Heart left ventricle (tissue), 16 donors: ENCODE measurements around the gene TERT. TPM values are rescaled to one million over a fixed set of nuclear protein-coding genes. Genes with fewer than 3 reads are reported as not detected.
"Not testable (repeated sequence)": the region's sequence is repeated elsewhere in the genome, so short reads cannot be mapped to it uniquely, and the experiment has no call there.

Experiments used
- ATAC-seq, 4 donors: fragments of 200-7000 bp; cut with Tn5 transposase; one replicate each; pipeline ENCODE4 v1.9.1; 2020 to 2022; ENCODE audit warnings: moderate library complexity in 4 of 4, mild to moderate bottlenecking in 3 of 4, moderate number of reproducible peaks in 1 of 4
- DNase-seq, 5 donors: peaks; one replicate each; pipeline ENCODE4 v3.0.0-alpha.2; 2020
- H3K27ac ChIP-seq, 12 donors: fragments of 200-600 bp; sonication (generic) in 4 of 12; one replicate each; pipeline versions ENCODE4 v1.5.0 to v1.8.0; 2016 to 2022; ENCODE audit warnings: mild to moderate bottlenecking in 2 of 12
- H3K27me3 ChIP-seq, 9 donors: fragments of 200-600 bp; sonication (generic) in 2 of 9; one replicate each; pipeline versions ENCODE4 v1.5.1 to v1.8.0; 2016 to 2022; ENCODE audit warnings: mild to moderate bottlenecking in 3 of 9
- H3K36me3 ChIP-seq, 9 donors: fragments of 200-600 bp; sonication (generic) in 2 of 9; one replicate each; pipeline versions ENCODE4 v1.5.0 to v1.8.0; 2018 to 2022; ENCODE audit warnings: mild to moderate bottlenecking in 2 of 9
- H3K4me1 ChIP-seq, 12 donors: fragments of 200-600 bp; sonication (generic) in 4 of 12; one replicate each; pipeline versions ENCODE4 v1.5.0 to v1.8.0; 2016 to 2022; ENCODE audit warnings: mild to moderate bottlenecking in 3 of 12
- H3K4me3 ChIP-seq, 12 donors: fragments of 200-600 bp; sonication (generic) in 4 of 12; one replicate each; pipeline versions ENCODE4 v1.5.0 to v1.8.0; 2017 to 2022; ENCODE audit warnings: mild to moderate bottlenecking in 9 of 12, moderate library complexity in 4 of 12
- H3K9me3 ChIP-seq, 12 donors: fragments of 200-600 bp; sonication (generic) in 4 of 12; one replicate each; pipeline versions ENCODE4 v1.5.0 to v1.8.0; 2016 to 2022; ENCODE audit warnings: mild to moderate bottlenecking in 1 of 12
- POLR2A ChIP-seq, 2 donors: fragments of 450-650 bp; IDR thresholded peaks; one replicate each; pipeline ENCODE4 v1.6.1; 2017; ENCODE audit warnings: antibody characterized with exemption in 2 of 2, mild to moderate bottlenecking in 2 of 2, moderate library complexity in 2 of 2
- WGBS, 4 donors: extraction: QIAGEN DNeasy Blood & Tissue Kit in 2 of 4; methylation state at CpG; one replicate each; pipeline versions ENCODE4 v1.1.5 to v1.1.7; 2013 to 2018; 5-methylcytosine and 5-hydroxymethylcytosine counted together
- intact Hi-C, 10 donors: fragments of 100-400 bp; cut with DNase I; formaldehyde crosslinking; loops; one replicate each; pipeline versions ENCODE4 v1.11.1 to v1.14.2; 2022
- polyA plus RNA-seq, 2 donors: library from polyadenylated mRNA; stranded (reverse); fragments of 200-250 nt; gene quantifications; one replicate each; pipeline ENCODE4 v1.2.3, GENCODE V29; 2013
- total RNA-seq, 9 donors: library from RNA; depleted of rRNA in 2 of 9; stranded (reverse); fragments of >200 nt in 2 of 9; fragmentation: NEBNext Ultra II Directional in 3 of 9; extraction: Animal tissue kit (Norgen Biotek cat#: 25700) in 3 of 9; gene quantifications; one replicate each; pipeline versions ENCODE4 v1.1.0 to v1.2.4, GENCODE V29; 2016 to 2023
- TF ChIP-seq, protein P1 (sequence below), 12 donors: fragments of 200-600 bp; sonication (generic) in 4 of 12; IDR thresholded peaks; one replicate each; pipeline versions ENCODE4 v1.5.0 to v1.8.0; 2018 to 2022; ENCODE audit warnings: antibody characterized with exemption in 12 of 12, mild to moderate bottlenecking in 5 of 12
- donor health status: ischemic (EF 13 %, LVEDD 7.1; RV severe dilation, severe dysfunction).
- donor health status: healthy with polysubstance abuse.
- donor health status: DM: no; HTN: yes; CAD: no.
- donor health status: DM: no; HTN: no; CAD: no.
- donor health status: ischemic (EF 25% LVEDD 6.9; RV normal size, moderate dysfunction).
- donor health status: ischemic (EF 25% LVEDD 5.7; RV mildly dilated, moderate dysfunction).
- donor health status: healthy.
- donor health status: DM: yes; HTN: yes; CAD: no.
- donor health status: ischemic (EF 35%, LVEDD 5.7; RV mildly dilated, moderate dysfunction).
- donor health status: nonischemic (EF 11% LVEDD 7.7; RV severe dilation, severe dysfunction).
- donor health status: DM: yes; HTN: yes; CAD: no.
- donor health status: PGD.
- donor health status: ischemic (EF 29% LVEDD 5.4; RV normal size, mild dysfunction).
- donor health status: nonischemic (EF 23%, LVEDD 6.1; RV moderate dilation, normal function).

Gene TERT
- total and polyA plus RNA-seq, 11 donors = not detected

- no peak overlapping the region for H3K4me3 ChIP-seq
- WGBS, 4 donors = 83 to 95% (median 89%) methylated on average over 8 to 13 of the region's 13 CpGs
- no peaks in the 10 kb centered on the region for H3K4me1 ChIP-seq
- no peaks in the 10 kb centered on the region for H3K27me3 ChIP-seq
- H3K27ac ChIP-seq = no peak overlapping the region
- no peaks in the 10 kb centered on the region for H3K36me3 ChIP-seq
- TF ChIP-seq, protein P1, sequence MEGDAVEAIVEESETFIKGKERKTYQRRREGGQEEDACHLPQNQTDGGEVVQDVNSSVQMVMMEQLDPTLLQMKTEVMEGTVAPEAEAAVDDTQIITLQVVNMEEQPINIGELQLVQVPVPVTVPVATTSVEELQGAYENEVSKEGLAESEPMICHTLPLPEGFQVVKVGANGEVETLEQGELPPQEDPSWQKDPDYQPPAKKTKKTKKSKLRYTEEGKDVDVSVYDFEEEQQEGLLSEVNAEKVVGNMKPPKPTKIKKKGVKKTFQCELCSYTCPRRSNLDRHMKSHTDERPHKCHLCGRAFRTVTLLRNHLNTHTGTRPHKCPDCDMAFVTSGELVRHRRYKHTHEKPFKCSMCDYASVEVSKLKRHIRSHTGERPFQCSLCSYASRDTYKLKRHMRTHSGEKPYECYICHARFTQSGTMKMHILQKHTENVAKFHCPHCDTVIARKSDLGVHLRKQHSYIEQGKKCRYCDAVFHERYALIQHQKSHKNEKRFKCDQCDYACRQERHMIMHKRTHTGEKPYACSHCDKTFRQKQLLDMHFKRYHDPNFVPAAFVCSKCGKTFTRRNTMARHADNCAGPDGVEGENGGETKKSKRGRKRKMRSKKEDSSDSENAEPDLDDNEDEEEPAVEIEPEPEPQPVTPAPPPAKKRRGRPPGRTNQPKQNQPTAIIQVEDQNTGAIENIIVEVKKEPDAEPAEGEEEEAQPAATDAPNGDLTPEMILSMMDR (IDR thresholded peaks at IDR 0.05) = no peak
- TF ChIP-seq POLR2A (IDR thresholded peaks at IDR 0.05) = no peak
- peaks cover 0 to 8% (median 0%) of the 10 kb centered on the region in 12 donors for H3K9me3 ChIP-seq
- ATAC-seq = no peak
- no peak for DNase-seq
- intact Hi-C loops = no loop called here
Observed at GRCh38 chr5:1268056-1268455, 26.8 kb downstream of the TERT start.

- peaks cover 0 to 14% (median 5%) of the 10 kb centered on the region in 12 donors for H3K9me3 ChIP-seq
- WGBS, 4 donors = 86 to 96% (median 88%) methylated on average over 5 of the region's 5 CpGs
- H3K27ac ChIP-seq, DNase-seq, H3K4me1 ChIP-seq, H3K36me3 ChIP-seq, H3K27me3 ChIP-seq, ATAC-seq, H3K4me3 ChIP-seq, intact Hi-C loops: not testable (repeated sequence)
Observed at GRCh38 chr5:1267464-1267863, 27.4 kb downstream of the TERT start.

- TF ChIP-seq POLR2A (IDR thresholded peaks at IDR 0.05) = no peak
- TF ChIP-seq, protein P1 (IDR thresholded peaks at IDR 0.05) = no peak
- Histone ChIP-seq H3K4me1 (no peaks in the 10 kb centered on the region), H3K36me3 (no peaks in the 10 kb centered on the region), H3K27ac (no peak overlapping the region), H3K4me3 (no peak overlapping the region), H3K9me3 (peaks cover 0 to 21% (median 8%) of the 10 kb centered on the region in 12 donors), H3K27me3 (no peaks in the 10 kb centered on the region)
- DNase-seq (no peak), ATAC-seq (no peak)
- WGBS, 4 donors = 79 to 87% (median 84%) methylated on average over 9 of the region's 9 CpGs
- intact Hi-C loops = no loop called here
Observed at GRCh38 chr5:1266791-1267190, 28.1 kb downstream of the TERT start.

DNA sequence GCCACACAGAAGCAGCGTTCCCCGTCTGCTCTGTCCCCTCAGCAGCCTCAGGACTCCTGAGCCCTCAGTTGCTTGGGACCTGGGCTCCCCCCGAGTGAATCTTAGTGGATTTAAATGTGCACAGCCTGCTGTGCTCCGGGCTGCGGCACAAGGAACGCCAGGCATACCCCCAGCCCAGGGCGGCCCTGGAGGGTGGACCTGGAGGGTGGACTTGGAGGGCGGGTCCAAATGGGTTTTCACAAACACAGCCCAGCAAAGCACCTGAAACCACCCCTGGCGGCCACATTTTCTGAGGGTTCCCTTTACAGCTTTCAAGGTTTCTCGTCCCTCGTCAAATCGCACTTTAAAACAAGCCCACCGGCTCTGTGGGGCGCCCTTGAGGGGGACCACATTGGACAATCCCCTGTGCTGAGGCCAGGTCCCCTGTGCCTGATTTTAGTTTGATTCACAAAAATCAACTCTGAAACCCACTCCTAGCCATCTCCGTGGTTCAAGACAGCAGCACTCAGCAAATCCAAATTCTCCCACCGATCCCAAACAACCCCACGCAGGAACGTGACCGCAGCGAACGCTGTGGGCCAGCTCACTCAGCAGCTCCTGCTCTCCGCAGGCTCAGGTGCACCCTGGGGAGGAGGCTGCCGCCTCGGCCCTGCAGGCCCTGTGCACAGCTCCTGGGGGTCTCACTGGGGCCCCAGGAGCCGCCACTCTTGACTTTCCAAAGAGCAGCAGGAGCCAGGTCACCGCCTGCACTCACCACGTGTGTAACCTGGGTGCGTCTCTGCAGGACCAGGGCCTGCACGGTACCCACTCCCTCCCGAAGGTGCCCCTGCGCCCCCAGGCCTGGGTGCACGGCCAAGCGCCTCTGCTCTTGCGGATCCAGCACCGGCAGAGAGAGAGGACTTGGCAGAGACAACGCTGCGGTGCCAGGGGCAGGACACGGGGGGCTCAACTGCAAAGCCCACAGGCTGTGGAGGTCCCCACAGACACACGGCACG is 29.1 kb downstream of the TERT start:
- H3K4me1 ChIP-seq = no peaks in the 10 kb centered on the region
- TF ChIP-seq, protein P1 (IDR thresholded peaks at IDR 0.05) = no peak
- TF ChIP-seq POLR2A (IDR thresholded peaks at IDR 0.05) = no peak
- DNase-seq = no peak
- no peaks in the 10 kb centered on the region for H3K27me3 ChIP-seq
- H3K9me3 ChIP-seq = peaks cover 0 to 31% (median 12%) of the 10 kb centered on the region in 12 donors
- 85 to 93% (median 89%) methylated on average over 28 to 40 of the region's 40 CpGs for WGBS, 4 donors
- no peaks in the 10 kb centered on the region for H3K36me3 ChIP-seq
- ATAC-seq = no peak
- intact Hi-C loops = no loop called here
- no peak overlapping the region for H3K27ac ChIP-seq
- H3K4me3 ChIP-seq = no peak overlapping the region
